ENCODE results near the gene KLRC1. TPM values are rescaled to one million over a fixed set of nuclear protein-coding genes. Genes with fewer than 3 reads are reported as not detected.
"Not testable (repeated sequence)": the region's sequence is repeated elsewhere in the genome, so short reads cannot be mapped to it uniquely, and the experiment has no call there.

KLRC1 gene
- total RNA-seq, 2 donors from 2014 or later: 0.54 TPM; not detected in 1

DNA sequence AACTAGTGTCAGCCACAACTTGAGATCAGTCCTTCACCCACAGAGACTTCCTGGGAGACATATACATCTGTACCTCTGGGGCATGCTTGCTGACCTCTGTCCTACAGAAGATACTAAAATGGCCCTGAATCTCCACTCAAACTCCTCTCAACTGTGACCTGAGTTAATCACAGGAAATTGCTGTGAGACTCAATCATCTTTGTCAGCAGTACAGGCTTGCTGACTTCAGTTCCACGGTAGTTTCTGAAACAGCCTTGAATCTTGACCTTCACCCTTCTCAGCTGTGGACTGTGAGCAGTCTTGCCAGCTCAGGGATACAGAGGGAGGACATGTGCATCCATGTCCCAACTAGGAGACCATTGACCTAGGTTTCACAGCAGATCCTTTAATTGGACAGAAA, 1.4 kb upstream of the KLRC1 start:
- DNase-seq (ENCODE audit: low spot score): no peak
- Histone ChIP-seq H3K36me3 (no peaks in the 10 kb centered on the region), H3K9me3 (peaks cover 14% of the 10 kb centered on the region), H3K4me3 (no peak overlapping the region), H3K4me1 (ENCODE audit: control insufficient read depth in 1 of 2, low read depth in 2 of 2) (no peaks in the 10 kb centered on the region), H3K27ac (no peak overlapping the region), H3K27me3 (replicated peaks; ENCODE audit: insufficient read depth) (no peaks in the 10 kb centered on the region)
- TF ChIP-seq, protein P1, sequence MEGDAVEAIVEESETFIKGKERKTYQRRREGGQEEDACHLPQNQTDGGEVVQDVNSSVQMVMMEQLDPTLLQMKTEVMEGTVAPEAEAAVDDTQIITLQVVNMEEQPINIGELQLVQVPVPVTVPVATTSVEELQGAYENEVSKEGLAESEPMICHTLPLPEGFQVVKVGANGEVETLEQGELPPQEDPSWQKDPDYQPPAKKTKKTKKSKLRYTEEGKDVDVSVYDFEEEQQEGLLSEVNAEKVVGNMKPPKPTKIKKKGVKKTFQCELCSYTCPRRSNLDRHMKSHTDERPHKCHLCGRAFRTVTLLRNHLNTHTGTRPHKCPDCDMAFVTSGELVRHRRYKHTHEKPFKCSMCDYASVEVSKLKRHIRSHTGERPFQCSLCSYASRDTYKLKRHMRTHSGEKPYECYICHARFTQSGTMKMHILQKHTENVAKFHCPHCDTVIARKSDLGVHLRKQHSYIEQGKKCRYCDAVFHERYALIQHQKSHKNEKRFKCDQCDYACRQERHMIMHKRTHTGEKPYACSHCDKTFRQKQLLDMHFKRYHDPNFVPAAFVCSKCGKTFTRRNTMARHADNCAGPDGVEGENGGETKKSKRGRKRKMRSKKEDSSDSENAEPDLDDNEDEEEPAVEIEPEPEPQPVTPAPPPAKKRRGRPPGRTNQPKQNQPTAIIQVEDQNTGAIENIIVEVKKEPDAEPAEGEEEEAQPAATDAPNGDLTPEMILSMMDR (IDR thresholded peaks at IDR 0.05): no peak
- ATAC-seq (ENCODE audit: insufficient number of reproducible peaks, low FRiP score, low read depth): no peak

DNA sequence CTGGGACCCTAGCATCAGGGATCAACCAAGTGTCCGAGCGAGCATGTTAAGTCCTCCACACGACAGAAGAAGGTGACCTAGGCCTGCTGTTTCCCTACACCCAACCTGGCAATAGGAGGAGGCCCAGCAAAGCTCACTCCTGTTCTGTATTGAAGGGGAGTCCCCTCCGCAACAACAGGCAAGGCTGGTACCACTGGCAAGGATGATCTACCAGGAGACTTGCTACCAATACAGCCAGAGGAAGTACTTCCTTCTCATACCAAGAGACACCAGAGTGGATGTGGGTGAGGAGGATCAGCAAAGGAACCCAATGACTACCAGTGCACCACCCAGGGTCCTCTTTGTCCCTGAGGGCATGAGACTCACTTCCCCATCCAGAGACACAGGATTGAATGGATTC, 4.9 kb downstream of the KLRC1 start:
- ATAC-seq (ENCODE audit: insufficient number of reproducible peaks, low FRiP score, low read depth) (no peak), DNase-seq (ENCODE audit: low spot score) (no peak)
- no peaks in the 10 kb centered on the region for H3K27me3 ChIP-seq (replicated peaks; ENCODE audit: insufficient read depth)
- no peaks in the 10 kb centered on the region for H3K36me3 ChIP-seq
- TF ChIP-seq, protein P1 (IDR thresholded peaks at IDR 0.05): no peak
- H3K4me3 ChIP-seq: no peak overlapping the region
- no peaks in the 10 kb centered on the region for H3K9me3 ChIP-seq
- H3K4me1 ChIP-seq (ENCODE audit: control insufficient read depth in 1 of 2, low read depth in 2 of 2): no peaks in the 10 kb centered on the region
- H3K27ac ChIP-seq: no peak overlapping the region

DNA sequence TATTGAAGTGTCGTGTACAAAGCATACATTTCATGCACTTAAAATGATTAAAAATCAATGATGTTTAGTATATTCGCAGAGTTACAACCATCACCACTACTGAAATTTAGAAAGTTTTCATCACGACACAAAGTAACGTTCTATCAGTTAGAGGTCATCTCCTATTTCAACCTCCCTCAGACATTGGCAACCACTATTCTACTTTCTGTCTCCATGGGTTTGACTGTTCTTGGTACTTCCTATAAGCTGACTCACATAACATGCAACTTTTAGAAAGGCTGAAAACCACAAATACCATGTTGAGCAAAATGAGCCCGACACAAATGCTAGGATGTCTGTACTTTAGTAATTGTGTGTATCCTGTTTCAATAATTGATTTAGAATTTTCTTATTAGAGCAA, 7.1 kb downstream of the KLRC1 start:
- DNase-seq (ENCODE audit: low spot score); H3K4me3 ChIP-seq; H3K9me3 ChIP-seq; H3K27me3 ChIP-seq (replicated peaks; ENCODE audit: insufficient read depth); ATAC-seq (ENCODE audit: insufficient number of reproducible peaks, low FRiP score, low read depth); H3K36me3 ChIP-seq; H3K27ac ChIP-seq; H3K4me1 ChIP-seq (ENCODE audit: control insufficient read depth in 1 of 2, low read depth in 2 of 2): not testable (repeated sequence)

DNA sequence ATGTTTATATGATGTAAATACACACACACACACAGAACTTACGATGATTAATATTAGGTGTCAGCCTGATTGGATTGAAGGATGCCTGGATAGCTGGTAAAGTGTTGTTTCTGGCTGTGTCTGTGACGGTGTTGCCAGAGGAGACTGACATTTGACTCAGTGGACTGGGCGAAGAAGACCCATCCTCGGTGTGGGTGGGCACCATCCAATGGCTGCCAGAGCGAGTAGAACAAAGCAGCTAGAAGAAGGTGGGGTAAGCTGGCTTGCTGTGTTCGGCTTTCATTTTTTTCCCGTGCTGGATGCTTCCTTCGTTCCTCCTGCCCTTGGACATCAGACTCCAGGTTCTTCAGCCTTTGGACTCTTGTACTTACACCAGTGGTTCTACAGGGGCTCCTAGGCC, 12.0 kb downstream of the KLRC1 start:
- not testable (repeated sequence) for H3K9me3 ChIP-seq; DNase-seq (ENCODE audit: low spot score); ATAC-seq (ENCODE audit: insufficient number of reproducible peaks, low FRiP score, low read depth)

DNA sequence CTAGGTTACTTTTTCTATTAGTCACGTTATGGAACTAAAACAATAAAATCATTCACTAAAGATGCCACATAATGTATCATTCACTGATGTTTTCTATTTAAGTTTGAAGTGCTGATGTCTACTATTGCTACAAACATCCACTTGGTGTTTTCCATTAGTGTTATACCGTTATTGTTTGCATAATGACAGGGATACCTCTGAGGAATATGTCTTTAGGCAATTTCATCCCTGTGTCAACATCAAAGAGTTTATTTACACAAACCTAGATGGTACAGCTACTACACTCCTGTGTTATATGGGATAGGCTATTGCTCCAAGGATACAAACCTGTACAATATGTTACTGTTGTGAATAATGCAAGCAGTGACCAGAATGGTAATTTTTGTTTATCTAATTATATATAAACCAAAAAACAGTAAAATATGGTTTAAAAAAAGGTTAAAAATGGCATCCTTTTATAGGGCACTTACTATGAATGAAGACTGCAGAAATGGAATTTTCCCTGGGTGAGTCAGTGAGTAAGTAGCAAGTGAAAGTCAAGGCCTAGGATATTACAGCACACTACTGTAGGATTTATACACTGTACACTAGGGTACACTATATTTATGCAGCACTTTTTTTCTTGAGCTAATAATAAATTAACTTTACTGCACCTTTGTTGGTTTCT, 13.4 kb downstream of the KLRC1 start:
- H3K36me3 ChIP-seq; H3K4me3 ChIP-seq; H3K27me3 ChIP-seq (replicated peaks; ENCODE audit: insufficient read depth); H3K9me3 ChIP-seq; ATAC-seq (ENCODE audit: insufficient number of reproducible peaks, low FRiP score, low read depth); H3K27ac ChIP-seq; DNase-seq (ENCODE audit: low spot score); H3K4me1 ChIP-seq (ENCODE audit: control insufficient read depth in 1 of 2, low read depth in 2 of 2): not testable (repeated sequence)

More for the DNA sequence above, 12.0 kb downstream of the KLRC1 start:
- not testable (repeated sequence) for H3K27me3 ChIP-seq (replicated peaks; ENCODE audit: insufficient read depth); H3K4me3 ChIP-seq; H3K4me1 ChIP-seq (ENCODE audit: control insufficient read depth in 1 of 2, low read depth in 2 of 2); H3K27ac ChIP-seq; H3K36me3 ChIP-seq

DNA sequence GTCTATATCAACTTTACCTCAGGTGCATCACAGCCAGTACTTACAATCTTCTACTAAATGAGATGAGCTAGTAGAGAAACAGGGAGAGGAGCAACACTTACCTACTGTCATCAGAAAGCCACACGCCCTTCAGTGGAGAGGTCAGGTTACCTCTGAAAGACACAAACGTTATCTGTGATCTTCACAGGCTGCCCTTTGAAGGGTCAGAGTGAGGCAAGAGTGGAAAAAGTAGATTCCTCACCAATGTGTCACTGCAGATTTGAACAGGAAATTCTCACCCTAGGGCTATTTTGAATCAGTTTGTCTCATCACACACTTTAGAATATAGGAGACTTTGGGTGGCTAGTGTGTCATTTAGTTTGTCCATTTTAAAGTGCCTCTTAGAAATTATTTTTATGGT, 15.6 kb downstream of the KLRC1 start:
- DNase-seq (ENCODE audit: low spot score); ATAC-seq (ENCODE audit: insufficient number of reproducible peaks, low FRiP score, low read depth); H3K27ac ChIP-seq; H3K36me3 ChIP-seq; H3K4me3 ChIP-seq; H3K9me3 ChIP-seq; H3K27me3 ChIP-seq (replicated peaks; ENCODE audit: insufficient read depth); H3K4me1 ChIP-seq (ENCODE audit: control insufficient read depth in 1 of 2, low read depth in 2 of 2): not testable (repeated sequence)

DNA sequence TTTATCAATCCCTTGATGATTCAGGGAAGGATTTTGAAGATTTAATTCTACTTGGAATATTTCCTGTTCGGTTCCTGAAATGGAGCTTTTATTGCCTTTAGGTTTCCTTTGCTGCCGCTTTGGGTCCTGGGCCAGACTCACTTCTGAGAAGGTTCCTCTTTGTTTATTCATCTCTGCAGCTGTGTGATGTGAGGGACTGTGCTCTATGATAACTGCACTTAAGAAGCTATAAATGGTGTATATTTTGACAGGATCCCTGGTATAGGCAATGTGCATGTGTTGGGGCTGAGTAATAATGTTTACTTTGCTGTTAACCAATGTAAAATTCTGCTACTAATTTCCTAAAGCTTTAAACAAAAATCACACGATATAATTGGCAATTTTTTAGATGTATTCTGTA, 17.4 kb downstream of the KLRC1 start, which contains the start of gene KLRC2:
TSS of gene KLRC2 (minus strand) at position 195 of the 400 bp plus-strand sequence. CDS start at position 171, 24 bp downstream.
- not testable (repeated sequence) for H3K27me3 ChIP-seq (replicated peaks; ENCODE audit: insufficient read depth); H3K4me3 ChIP-seq; H3K36me3 ChIP-seq; ATAC-seq (ENCODE audit: insufficient number of reproducible peaks, low FRiP score, low read depth); DNase-seq (ENCODE audit: low spot score); H3K9me3 ChIP-seq; H3K4me1 ChIP-seq (ENCODE audit: control insufficient read depth in 1 of 2, low read depth in 2 of 2); H3K27ac ChIP-seq

DNA sequence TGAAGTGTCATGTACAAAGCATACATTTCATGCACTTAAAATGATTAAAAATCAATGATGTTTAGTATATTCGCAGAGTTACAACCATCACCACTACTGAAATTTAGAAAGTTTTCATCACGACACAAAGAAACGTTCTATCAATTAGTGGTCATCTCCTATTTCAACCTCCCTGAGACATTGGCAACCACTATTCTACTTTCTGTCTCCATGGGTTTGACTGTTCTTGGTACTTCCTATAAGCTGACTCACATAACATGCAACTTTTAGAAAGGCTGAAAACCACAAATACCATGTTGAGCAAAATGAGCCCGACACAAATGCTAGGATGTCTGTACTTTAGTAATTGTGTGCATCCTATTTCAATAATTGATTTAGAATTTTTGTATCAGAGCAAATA, 22.6 kb downstream of the KLRC1 start:
- not testable (repeated sequence) for H3K9me3 ChIP-seq; ATAC-seq (ENCODE audit: insufficient number of reproducible peaks, low FRiP score, low read depth); H3K4me3 ChIP-seq; H3K27me3 ChIP-seq (replicated peaks; ENCODE audit: insufficient read depth); H3K4me1 ChIP-seq (ENCODE audit: control insufficient read depth in 1 of 2, low read depth in 2 of 2); DNase-seq (ENCODE audit: low spot score); H3K27ac ChIP-seq; H3K36me3 ChIP-seq

DNA sequence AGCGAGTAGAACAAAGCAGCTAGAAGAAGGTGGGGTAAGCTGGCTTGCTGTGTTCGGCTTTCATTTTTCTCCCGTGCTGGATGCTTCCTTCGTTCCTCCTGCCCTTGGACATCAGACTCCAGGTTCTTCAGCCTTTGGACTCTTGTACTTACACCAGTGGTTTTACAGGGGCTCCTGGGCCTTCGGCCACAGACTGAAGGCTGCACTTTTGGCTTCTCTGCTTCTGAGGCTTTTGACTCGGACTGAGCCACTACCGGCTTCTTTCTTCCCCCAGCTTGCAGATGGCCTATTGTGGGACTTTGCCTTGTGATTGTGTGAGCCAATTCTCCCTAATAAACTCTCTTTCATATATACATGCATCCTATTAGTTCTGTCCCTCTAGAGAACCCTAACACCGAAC, 27.2 kb downstream of the KLRC1 start:
- not testable (repeated sequence) for H3K4me1 ChIP-seq (ENCODE audit: control insufficient read depth in 1 of 2, low read depth in 2 of 2); ATAC-seq (ENCODE audit: insufficient number of reproducible peaks, low FRiP score, low read depth); DNase-seq (ENCODE audit: low spot score); H3K27ac ChIP-seq; H3K9me3 ChIP-seq; H3K4me3 ChIP-seq; H3K36me3 ChIP-seq; H3K27me3 ChIP-seq (replicated peaks; ENCODE audit: insufficient read depth)

DNA sequence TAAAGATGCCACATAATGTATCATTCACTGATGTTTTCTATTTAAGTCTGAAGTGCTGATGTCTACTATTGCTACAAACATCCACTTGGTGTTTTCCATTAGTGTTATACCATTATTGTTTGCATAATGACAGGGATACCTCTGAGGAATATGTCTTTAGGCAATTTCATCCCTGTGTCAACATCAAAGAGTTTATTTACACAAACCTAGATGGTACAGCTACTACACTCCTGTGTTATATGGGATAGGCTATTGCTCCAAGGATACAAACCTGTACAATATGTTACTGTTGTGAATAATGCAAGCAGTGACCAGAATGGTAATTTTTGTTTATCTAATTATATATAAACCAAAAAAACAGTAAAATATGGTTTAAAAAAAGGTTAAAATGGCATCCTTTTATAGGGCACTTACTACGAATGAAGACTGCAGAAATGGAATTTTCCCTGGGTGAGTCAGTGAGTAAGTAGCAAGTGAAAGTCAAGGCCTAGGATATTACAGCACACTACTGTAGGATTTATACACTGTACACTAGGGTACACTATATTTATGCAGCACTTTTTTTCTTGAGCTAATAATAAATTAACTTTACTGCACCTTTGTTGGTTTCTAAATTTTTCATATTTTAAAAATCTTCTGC, 28.8 kb downstream of the KLRC1 start:
- ATAC-seq (ENCODE audit: insufficient number of reproducible peaks, low FRiP score, low read depth); H3K4me1 ChIP-seq (ENCODE audit: control insufficient read depth in 1 of 2, low read depth in 2 of 2); H3K27ac ChIP-seq; H3K36me3 ChIP-seq; H3K4me3 ChIP-seq; H3K9me3 ChIP-seq; DNase-seq (ENCODE audit: low spot score); H3K27me3 ChIP-seq (replicated peaks; ENCODE audit: insufficient read depth): not testable (repeated sequence)

DNA sequence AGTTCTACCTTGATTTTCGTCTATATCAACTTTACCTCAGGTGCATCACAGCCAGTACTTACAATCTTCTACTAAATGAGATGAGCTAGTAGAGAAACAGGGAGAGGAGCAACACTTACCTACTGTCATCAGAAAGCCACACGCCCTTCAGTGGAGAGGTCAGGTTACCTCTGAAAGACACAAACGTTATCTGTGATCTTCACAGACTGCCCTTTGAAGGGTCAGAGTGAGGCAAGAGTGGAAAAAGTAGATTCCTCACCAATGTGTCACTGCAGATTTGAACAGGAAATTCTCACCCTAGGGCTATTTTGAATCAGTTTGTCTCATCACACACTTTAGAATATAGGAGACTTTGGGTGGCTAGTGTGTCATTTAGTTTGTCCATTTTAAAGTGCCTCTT, 31.0 kb downstream of the KLRC1 start:
- ATAC-seq (ENCODE audit: insufficient number of reproducible peaks, low FRiP score, low read depth); H3K27ac ChIP-seq; DNase-seq (ENCODE audit: low spot score): not testable (repeated sequence)

More for the DNA sequence above, 31.0 kb downstream of the KLRC1 start:
- not testable (repeated sequence) for H3K4me1 ChIP-seq (ENCODE audit: control insufficient read depth in 1 of 2, low read depth in 2 of 2); H3K9me3 ChIP-seq; H3K4me3 ChIP-seq; H3K36me3 ChIP-seq; H3K27me3 ChIP-seq (replicated peaks; ENCODE audit: insufficient read depth)

Measured in thoracic aorta (tissue), 2 donors.